Measurements from ENCODE around the gene CYP8B1.

DNA sequence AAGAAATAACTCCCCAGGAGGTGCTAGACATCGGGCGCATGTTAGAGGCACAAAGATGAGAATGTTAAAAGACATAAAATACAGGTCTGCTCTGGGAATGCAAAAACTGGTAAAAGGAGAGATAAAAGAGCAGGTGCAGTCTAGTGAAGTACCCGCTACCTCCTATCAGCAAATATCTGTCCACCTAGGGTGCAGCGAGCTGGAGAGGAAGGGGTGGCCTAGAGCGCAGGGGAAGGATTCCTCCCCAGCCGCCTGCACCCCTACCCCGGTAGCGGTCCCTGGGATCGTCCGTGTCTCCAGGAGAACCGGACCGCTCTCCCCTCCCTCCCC lies 30.0 kb upstream of the CYP8B1 start:
- TF ChIP-seq RAD21 (IDR thresholded peaks at IDR 0.05 in 1 of 2, conservative IDR thresholded peaks at IDR 0.05 in 1 of 2; ENCODE audit: low read depth in 2 of 2, low read length in 2 of 2) (no peak), CBX5 (IDR thresholded peaks at IDR 0.05; ENCODE audit: low read depth, low read length) (no peak), POLR2A (IDR thresholded peaks at IDR 0.05; ENCODE audit: control extremely low read depth in 1 of 2, low read depth in 2 of 2, low read length in 2 of 2) (no peak), EP300 (IDR thresholded peaks at IDR 0.05; ENCODE audit: borderline replicate concordance in 1 of 2, low read depth in 2 of 2, low read length in 2 of 2) (no peak), SP2 (IDR thresholded peaks at IDR 0.05; ENCODE audit: low read length) (no peak)
- TF ChIP-seq, protein P1, sequence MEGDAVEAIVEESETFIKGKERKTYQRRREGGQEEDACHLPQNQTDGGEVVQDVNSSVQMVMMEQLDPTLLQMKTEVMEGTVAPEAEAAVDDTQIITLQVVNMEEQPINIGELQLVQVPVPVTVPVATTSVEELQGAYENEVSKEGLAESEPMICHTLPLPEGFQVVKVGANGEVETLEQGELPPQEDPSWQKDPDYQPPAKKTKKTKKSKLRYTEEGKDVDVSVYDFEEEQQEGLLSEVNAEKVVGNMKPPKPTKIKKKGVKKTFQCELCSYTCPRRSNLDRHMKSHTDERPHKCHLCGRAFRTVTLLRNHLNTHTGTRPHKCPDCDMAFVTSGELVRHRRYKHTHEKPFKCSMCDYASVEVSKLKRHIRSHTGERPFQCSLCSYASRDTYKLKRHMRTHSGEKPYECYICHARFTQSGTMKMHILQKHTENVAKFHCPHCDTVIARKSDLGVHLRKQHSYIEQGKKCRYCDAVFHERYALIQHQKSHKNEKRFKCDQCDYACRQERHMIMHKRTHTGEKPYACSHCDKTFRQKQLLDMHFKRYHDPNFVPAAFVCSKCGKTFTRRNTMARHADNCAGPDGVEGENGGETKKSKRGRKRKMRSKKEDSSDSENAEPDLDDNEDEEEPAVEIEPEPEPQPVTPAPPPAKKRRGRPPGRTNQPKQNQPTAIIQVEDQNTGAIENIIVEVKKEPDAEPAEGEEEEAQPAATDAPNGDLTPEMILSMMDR (IDR thresholded peaks at IDR 0.05; ENCODE audit: control extremely low read depth in 1 of 3, insufficient read depth in 1 of 3, low read depth in 1 of 3, low read length in 3 of 3), result no peak
- TF ChIP-seq, protein P2, sequence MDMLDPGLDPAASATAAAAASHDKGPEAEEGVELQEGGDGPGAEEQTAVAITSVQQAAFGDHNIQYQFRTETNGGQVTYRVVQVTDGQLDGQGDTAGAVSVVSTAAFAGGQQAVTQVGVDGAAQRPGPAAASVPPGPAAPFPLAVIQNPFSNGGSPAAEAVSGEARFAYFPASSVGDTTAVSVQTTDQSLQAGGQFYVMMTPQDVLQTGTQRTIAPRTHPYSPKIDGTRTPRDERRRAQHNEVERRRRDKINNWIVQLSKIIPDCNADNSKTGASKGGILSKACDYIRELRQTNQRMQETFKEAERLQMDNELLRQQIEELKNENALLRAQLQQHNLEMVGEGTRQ (IDR thresholded peaks at IDR 0.05; ENCODE audit: low read length), result no peak

Data from H1 (cell line).